OCI-LY1 (cell line): ENCODE results near the gene ACSL6.

Experiments used
- EZH2 ChIP-seq: fragments of 200-600 bp; sonication (generic), shearing (Covaris generic); IDR thresholded peaks from 2 replicates; pipeline ENCODE4 v1.8.0; 2017; ENCODE audit warnings: borderline replicate concordance, mixed run types, mild to moderate bottlenecking, antibody characterized with exemption, low read length, moderate library complexity, mixed read lengths
- TF ChIP-seq, protein P1 (sequence below): fragments of 200-600 bp; sonication (generic), shearing (Covaris generic); IDR thresholded peaks from 2 replicates; pipeline ENCODE4 v1.5.1; 2017; ENCODE audit warnings: mild to moderate bottlenecking, antibody characterized with exemption, low read length, moderate library complexity, mixed read lengths

DNA sequence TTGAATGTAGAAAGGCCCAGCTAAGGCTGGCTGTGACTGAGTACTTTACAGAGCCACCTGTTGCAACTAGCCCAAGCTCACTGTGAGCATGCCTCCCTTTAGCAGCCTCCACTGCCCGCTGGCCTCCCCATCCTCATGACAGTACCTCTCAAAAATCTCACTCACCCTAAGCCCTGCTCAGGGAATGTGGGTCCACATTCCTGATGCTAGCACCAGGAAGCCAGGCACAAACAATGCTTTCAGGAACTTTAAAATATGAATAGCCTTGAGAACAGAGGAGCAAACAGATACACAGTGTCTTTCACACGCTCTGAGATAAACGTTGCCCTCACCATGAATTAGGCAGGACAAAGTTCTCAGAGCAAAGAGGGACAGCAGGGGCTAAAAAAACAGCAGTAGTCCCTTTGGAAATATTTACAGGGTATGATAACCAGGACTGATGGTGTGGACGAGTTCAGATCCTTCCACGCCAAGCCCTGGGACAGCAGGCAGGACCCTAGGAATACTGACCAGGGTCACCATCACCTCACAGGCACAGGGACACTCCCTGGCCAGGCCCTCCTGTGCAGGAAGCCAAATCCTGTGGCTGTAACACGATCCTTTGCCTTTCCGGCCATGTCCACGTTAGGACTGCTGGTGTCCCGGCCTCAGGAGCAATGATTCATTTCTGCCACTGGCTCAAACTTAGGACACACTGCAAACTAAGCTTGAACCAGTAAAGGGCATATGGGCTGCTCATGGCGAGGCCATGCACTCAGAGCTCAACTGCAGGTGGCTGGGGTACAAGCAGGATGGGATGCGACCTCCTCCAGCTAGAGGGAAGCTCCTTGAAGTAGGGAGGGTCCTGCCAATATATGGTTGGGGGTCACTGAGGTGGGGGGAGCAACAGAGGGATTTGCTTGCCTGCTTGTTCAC is 9.6 kb downstream of the ACSL6 start:
- TF ChIP-seq, protein P1, sequence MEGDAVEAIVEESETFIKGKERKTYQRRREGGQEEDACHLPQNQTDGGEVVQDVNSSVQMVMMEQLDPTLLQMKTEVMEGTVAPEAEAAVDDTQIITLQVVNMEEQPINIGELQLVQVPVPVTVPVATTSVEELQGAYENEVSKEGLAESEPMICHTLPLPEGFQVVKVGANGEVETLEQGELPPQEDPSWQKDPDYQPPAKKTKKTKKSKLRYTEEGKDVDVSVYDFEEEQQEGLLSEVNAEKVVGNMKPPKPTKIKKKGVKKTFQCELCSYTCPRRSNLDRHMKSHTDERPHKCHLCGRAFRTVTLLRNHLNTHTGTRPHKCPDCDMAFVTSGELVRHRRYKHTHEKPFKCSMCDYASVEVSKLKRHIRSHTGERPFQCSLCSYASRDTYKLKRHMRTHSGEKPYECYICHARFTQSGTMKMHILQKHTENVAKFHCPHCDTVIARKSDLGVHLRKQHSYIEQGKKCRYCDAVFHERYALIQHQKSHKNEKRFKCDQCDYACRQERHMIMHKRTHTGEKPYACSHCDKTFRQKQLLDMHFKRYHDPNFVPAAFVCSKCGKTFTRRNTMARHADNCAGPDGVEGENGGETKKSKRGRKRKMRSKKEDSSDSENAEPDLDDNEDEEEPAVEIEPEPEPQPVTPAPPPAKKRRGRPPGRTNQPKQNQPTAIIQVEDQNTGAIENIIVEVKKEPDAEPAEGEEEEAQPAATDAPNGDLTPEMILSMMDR: no peak
- TF ChIP-seq EZH2: no peak
